Tibial nerve (tissue), 4 donors: ENCODE data around the gene KBTBD6. TPM values are rescaled to one million over a fixed set of nuclear protein-coding genes. Genes with fewer than 3 reads are reported as not detected.

ENCODE experiments used
- DNase-seq, 2 donors: peaks; one replicate each; pipeline ENCODE4 v3.0.0-alpha.2; 2019; ENCODE audit warnings: low spot score in 2 of 2
- H3K27ac ChIP-seq, 4 donors: fragments of 200-600 bp; sonication (generic) in 3 of 4; one replicate each; pipeline ENCODE4 v1.5.1; 2017 to 2019; ENCODE audit warnings: mild to moderate bottlenecking in 1 of 4
- H3K27me3 ChIP-seq, 2 donors: fragments of 200-600 bp; sonication (generic) in 1 of 2; one replicate each; pipeline versions ENCODE4 v1.5.1 to v1.6.0; 2017 to 2019
- H3K36me3 ChIP-seq, 3 donors: fragments of 200-600 bp; sonication (generic); one replicate each; pipeline ENCODE4 v1.5.1; 2018 to 2019
- H3K4me1 ChIP-seq, 4 donors: fragments of 200-600 bp; sonication (generic) in 3 of 4; one replicate each; pipeline ENCODE4 v1.5.1; 2017 to 2019
- H3K4me3 ChIP-seq, 4 donors: fragments of 200-600 bp; sonication (generic) in 3 of 4; one replicate each; pipeline ENCODE4 v1.5.1; 2017 to 2019; ENCODE audit warnings: mild to moderate bottlenecking in 1 of 4, moderate library complexity in 1 of 4
- H3K9me3 ChIP-seq, 4 donors: fragments of 200-600 bp; sonication (generic) in 3 of 4; one replicate each; pipeline ENCODE4 v1.5.1; 2017 to 2019
- CTCF ChIP-seq, 5 experiments: fragments of 200-600 bp in 3 of 5; fragments of 450-650 bp in 2 of 5; sonication (generic) in 3 of 5; IDR thresholded peaks; one replicate each; pipeline ENCODE4 v1.5.1; 2016 to 2019; ENCODE audit warnings: antibody characterized with exemption in 5 of 5, mild to moderate bottlenecking in 3 of 5, moderate library complexity in 2 of 5
- EP300 ChIP-seq, 2 donors: sonication (generic); formaldehyde crosslinking; IDR thresholded peaks; one replicate each; pipeline ENCODE4 v1.6.1; 2017; ENCODE audit warnings: antibody characterized with exemption in 2 of 2, mild to moderate bottlenecking in 1 of 2
- POLR2A ChIP-seq, 2 donors: fragments of 450-650 bp; IDR thresholded peaks; one replicate each; pipeline ENCODE4 v1.6.1; 2017; ENCODE audit warnings: antibody characterized with exemption in 2 of 2, mild to moderate bottlenecking in 2 of 2, moderate library complexity in 2 of 2
- WGBS, 2 donors: methylation state at CpG; one replicate each; pipeline ENCODE4 v1.1.5; 2018; 5-methylcytosine and 5-hydroxymethylcytosine counted together
- total RNA-seq, 4 donors: library from RNA; depleted of rRNA; stranded (reverse); fragments of >200 nt; gene quantifications; one replicate each; pipeline ENCODE4 v1.1.0, GENCODE V29; 2016

Gene KBTBD6
- total RNA-seq, 4 donors from 2014 or later, result 8.1 to 14.2 (median 9.0) TPM

GRCh38 chr13:41122838-41123237 lies 9.8 kb downstream of the KBTBD6 start:
- no peak overlapping the region for H3K4me3 ChIP-seq
- no peak for DNase-seq
- peaks cover 0 to 4% (median 0%) of the 10 kb centered on the region in 4 donors for H3K4me1 ChIP-seq
- H3K36me3 ChIP-seq, result peaks cover 0 to 9% (median 0%) of the 10 kb centered on the region in 3 donors
- 66 to 73% methylated on average over 2 of the region's 2 CpGs for WGBS, 2 donors
- H3K27ac ChIP-seq, result no peak overlapping the region
- H3K27me3 ChIP-seq, result no peaks in the 10 kb centered on the region
- H3K9me3 ChIP-seq, result no peaks in the 10 kb centered on the region
- TF ChIP-seq EP300 (IDR thresholded peaks at IDR 0.05), result no peak
- no peak for TF ChIP-seq POLR2A (IDR thresholded peaks at IDR 0.05)
- no peak for TF ChIP-seq CTCF (IDR thresholded peaks at IDR 0.05)

GRCh38 chr13:41117869-41118268 lies 14.7 kb downstream of the KBTBD6 start:
- no peak for DNase-seq
- TF ChIP-seq CTCF (IDR thresholded peaks at IDR 0.05) (no peak), POLR2A (IDR thresholded peaks at IDR 0.05) (no peak), EP300 (IDR thresholded peaks at IDR 0.05) (no peak)
- 91 to 94% methylated on average over 4 of the region's 4 CpGs for WGBS, 2 donors
- Histone ChIP-seq H3K4me1 (no peaks in the 10 kb centered on the region), H3K36me3 (no peaks in the 10 kb centered on the region), H3K9me3 (no peaks in the 10 kb centered on the region), H3K4me3 (no peak overlapping the region), H3K27me3 (no peaks in the 10 kb centered on the region), H3K27ac (no peak overlapping the region)

GRCh38 chr13:41111454-41111853 lies 21.1 kb downstream of the KBTBD6 start:
- no peak overlapping the region for H3K27ac ChIP-seq
- 90 to 94% methylated on average over 7 of the region's 7 CpGs for whole genome bisulfite sequencing, 2 donors
- no peak overlapping the region for H3K4me3 ChIP-seq
- no peaks in the 10 kb centered on the region for H3K9me3 ChIP-seq
- H3K36me3 ChIP-seq, result no peaks in the 10 kb centered on the region
- no peak for DNase-seq
- TF ChIP-seq CTCF (IDR thresholded peaks at IDR 0.05) (no peak), EP300 (IDR thresholded peaks at IDR 0.05) (no peak), POLR2A (IDR thresholded peaks at IDR 0.05) (no peak)
- no peaks in the 10 kb centered on the region for H3K27me3 ChIP-seq
- no peaks in the 10 kb centered on the region for H3K4me1 ChIP-seq

GRCh38 chr13:41107584-41108014 lies 25.0 kb downstream of the KBTBD6 start:
- WGBS, 2 donors, result 87 to 90% methylated on average over 7 of the region's 7 CpGs
- TF ChIP-seq POLR2A (IDR thresholded peaks at IDR 0.05) (no peak), CTCF (IDR thresholded peaks at IDR 0.05) (no peak), EP300 (IDR thresholded peaks at IDR 0.05) (no peak)
- Histone ChIP-seq H3K27ac (no peak overlapping the region), H3K36me3 (no peaks in the 10 kb centered on the region), H3K4me3 (no peak overlapping the region), H3K4me1 (no peaks in the 10 kb centered on the region), H3K27me3 (no peaks in the 10 kb centered on the region), H3K9me3 (no peaks in the 10 kb centered on the region)
- no peak for DNase-seq

- H3K36me3 ChIP-seq, result no peaks in the 10 kb centered on the region
- H3K4me3 ChIP-seq, result no peak overlapping the region
- no peak overlapping the region for H3K27ac ChIP-seq
- WGBS, 2 donors, result 83 to 86% methylated on average over 9 to 12 of the region's 15 CpGs
- H3K4me1 ChIP-seq, result no peaks in the 10 kb centered on the region
- no peaks in the 10 kb centered on the region for H3K27me3 ChIP-seq
- no peaks in the 10 kb centered on the region for H3K9me3 ChIP-seq
- TF ChIP-seq EP300 (IDR thresholded peaks at IDR 0.05), result no peak
- TF ChIP-seq POLR2A (IDR thresholded peaks at IDR 0.05), result no peak
- no peak for TF ChIP-seq CTCF (IDR thresholded peaks at IDR 0.05)
- no peak for DNase-seq
Measured at GRCh38 chr13:41107104-41107571, 25.5 kb downstream of the KBTBD6 start.
